ENCODE data around the gene VTI1B.

DNA sequence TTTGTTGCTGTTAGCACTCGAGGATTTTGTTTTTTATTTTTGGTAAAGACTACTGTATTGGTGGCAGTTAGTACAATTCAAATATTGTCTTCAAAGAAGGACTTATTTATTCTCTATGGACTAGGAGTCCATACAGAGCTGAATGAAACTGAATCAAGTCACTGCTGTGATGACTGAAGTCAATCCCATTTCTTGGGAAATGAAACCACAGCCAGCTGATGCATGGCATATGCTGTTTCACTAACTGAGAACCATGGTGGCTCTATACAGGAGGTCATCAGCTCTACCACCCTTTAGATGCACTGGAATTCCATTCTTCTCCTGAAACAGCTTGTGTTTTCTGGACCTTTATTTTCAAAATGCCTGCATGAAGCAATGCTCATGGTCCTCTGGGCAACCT lies 22.2 kb downstream of the VTI1B start:
- TF ChIP-seq GATA2 (IDR thresholded peaks at IDR 0.05; ENCODE audit: low read depth, low read length) (no peak), GATA3 (IDR thresholded peaks at IDR 0.05; ENCODE audit: low read depth, low read length) (no peak)
